ENCODE measurements around the gene PPIG. TPM values are rescaled to one million over a fixed set of nuclear protein-coding genes. Genes with fewer than 3 reads are reported as not detected.

The PPIG gene
- total RNA-seq, 1 experiment from 2014 or later = 66.2 TPM

DNA sequence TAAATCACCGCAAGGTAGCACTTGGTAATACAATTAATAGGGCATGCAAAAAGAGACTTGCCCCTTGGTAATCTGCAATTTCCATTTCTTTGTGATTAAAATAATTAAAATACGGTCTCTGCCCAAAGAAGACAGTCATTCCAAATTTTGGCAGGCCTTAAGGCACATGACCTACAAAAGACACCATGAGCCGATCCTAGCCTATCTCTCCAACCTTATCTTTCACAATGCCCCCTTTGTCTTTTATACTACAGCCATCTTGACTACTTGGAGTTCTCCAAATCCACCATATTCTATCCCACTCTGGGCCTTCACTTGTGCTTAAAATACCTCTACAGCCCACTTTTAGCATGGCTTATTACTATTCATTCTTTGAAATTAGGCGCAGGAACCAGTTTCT lies 86.8 kb downstream of the PPIG start:
- no peak overlapping the region for H2BK20ac ChIP-seq (ENCODE audit: low read depth, low read length, poor library complexity, severe bottlenecking)
- H3K4me3 Mint-ChIP-seq = no peak overlapping the region
- no peak overlapping the region for H3K9ac ChIP-seq (ENCODE audit: extremely low read depth, insufficient read length, low read length)
- H2BK120ac ChIP-seq (ENCODE audit: low read depth, low read length, poor library complexity, severe bottlenecking) = no peak overlapping the region
- no peak overlapping the region for H3K14ac ChIP-seq (ENCODE audit: insufficient read depth, low read length)
- no peaks in the 10 kb centered on the region for H3K79me2 ChIP-seq (ENCODE audit: insufficient read depth, low read length)
- H4K20me1 ChIP-seq (ENCODE audit: control insufficient read depth, insufficient read depth, insufficient read length) = no peaks in the 10 kb centered on the region
- H3T11ph ChIP-seq (ENCODE audit: low read length) = no peak overlapping the region
- no peak for TF ChIP-seq CTCF (conservative IDR thresholded peaks at IDR 0.05)
- H3K27me3 Mint-ChIP-seq (ENCODE audit: low read depth) = no peaks in the 10 kb centered on the region
- no peak overlapping the region for H2AK5ac ChIP-seq (ENCODE audit: insufficient read length, low read length)
- no peaks in the 10 kb centered on the region for H3K79me1 ChIP-seq (ENCODE audit: insufficient read depth, low read depth, low read length, poor library complexity, severe bottlenecking)
- no peak overlapping the region for H3K23ac ChIP-seq (ENCODE audit: insufficient read length, low read depth, low read length)
- H4K91ac ChIP-seq (ENCODE audit: insufficient read length, low read depth, low read length) = no peak overlapping the region
- no peaks in the 10 kb centered on the region for H3K9me3 Mint-ChIP-seq
- no peak overlapping the region for H3K18ac ChIP-seq (ENCODE audit: insufficient read length, low read depth, low read length)
- H4K5ac ChIP-seq (ENCODE audit: insufficient read length, low read depth, low read length) = no peak overlapping the region
- H2BK15ac ChIP-seq (ENCODE audit: low read depth, low read length) = no peak overlapping the region
- no peaks in the 10 kb centered on the region for H3K23me2 ChIP-seq (ENCODE audit: insufficient read length, low read depth, low read length, poor library complexity, severe bottlenecking)
- H3K4me1 ChIP-seq (ENCODE audit: insufficient read depth, low read length) = no peaks in the 10 kb centered on the region
- no peak overlapping the region for H2BK5ac ChIP-seq (ENCODE audit: insufficient read length, low read length)
- no peak overlapping the region for H4K8ac ChIP-seq (replicated peaks; ENCODE audit: insufficient read length, low read depth, low read length)
- H2AFZ ChIP-seq (ENCODE audit: low read length) = no peak overlapping the region
- H3K27me3 ChIP-seq (ENCODE audit: insufficient read depth, low read length) = no peaks in the 10 kb centered on the region
- peaks cover 0 to under 1% of the 10 kb centered on the region in 2 experiments; a peak in 1 of 4 replicates for H3K4me1 Mint-ChIP-seq
- no peaks in the 10 kb centered on the region for H3K9me3 ChIP-seq (ENCODE audit: control insufficient read depth, low read depth, low read length)
- no peak overlapping the region for H3K27ac Mint-ChIP-seq
- no peaks in the 10 kb centered on the region for H3K36me3 Mint-ChIP-seq (ENCODE audit: insufficient read depth in 1 of 3, low read depth in 3 of 3)
- no peak overlapping the region for H3K27ac ChIP-seq (ENCODE audit: insufficient read length, low read depth, low read length)
- no peak for DNase-seq
- H2BK12ac ChIP-seq (ENCODE audit: insufficient read length, low read depth, low read length) = no peak overlapping the region
- no CpG with 5 or more reads among the region's 4 CpGs for WGBS (ENCODE audit: extremely low coverage, insufficient read length, low lambda C conversion rate)
- H3K4ac ChIP-seq (ENCODE audit: low read depth, low read length) = no peak overlapping the region
- H3K56ac ChIP-seq (ENCODE audit: insufficient read length, low read depth, low read length) = no peak overlapping the region
- H3K4me2 ChIP-seq (ENCODE audit: insufficient read depth, insufficient read length, low read length) = no peak overlapping the region
